Astrocyte (in vitro differentiated cells and primary cell): ENCODE results near the gene CMPK2. TPM values are rescaled to one million over a fixed set of nuclear protein-coding genes. Genes with fewer than 3 reads are reported as not detected.

Experiments used
- DNase-seq: peaks from one replicate; pipeline ENCODE4 v3.0.0-alpha.2; 2010; ENCODE audit warnings: low read depth
- FAIRE-seq: peaks from 2 replicates; lab custom pipeline; 2011; peaks lifted over from hg19 to GRCh38; lab: Jason Lieb, UNC
- H2AFZ ChIP-seq: 2 replicates; pipeline ENCODE4 v1.6.0; 2012; ENCODE audit warnings: low read depth, low read length, inconsistent platforms
- H3K27ac ChIP-seq: 2 replicates; pipeline ENCODE4 v1.5.1; 2011; ENCODE audit warnings: low read depth, low read length, inconsistent platforms
- H3K27me3 ChIP-seq: 2 replicates; pipeline ENCODE4 v1.6.0; 2011; ENCODE audit warnings: low read length, inconsistent platforms; ENCODE audit not compliant: insufficient read depth
- H3K36me3 ChIP-seq: 2 replicates; pipeline ENCODE4 v1.5.1; 2011; ENCODE audit warnings: low read length, inconsistent platforms; ENCODE audit not compliant: insufficient read depth
- H3K4me1 ChIP-seq: 2 replicates; pipeline ENCODE4 v1.5.1; 2011; ENCODE audit warnings: low read length, inconsistent platforms; ENCODE audit not compliant: insufficient read depth
- H3K4me2 ChIP-seq: 2 replicates; pipeline ENCODE4 v1.6.0; 2012; ENCODE audit warnings: low read length, inconsistent platforms
- H3K4me3 ChIP-seq: 2 replicates; pipeline ENCODE4 v1.5.1; 2011; ENCODE audit warnings: low read depth, mild to moderate bottlenecking, low read length, inconsistent platforms; ENCODE audit not compliant: insufficient read depth
- H3K79me2 ChIP-seq: 2 replicates; pipeline ENCODE4 v1.6.0; 2012; ENCODE audit warnings: mild to moderate bottlenecking, low read length, inconsistent platforms; ENCODE audit not compliant: insufficient read depth
- H3K9ac ChIP-seq: 2 replicates; pipeline ENCODE4 v1.6.0; 2012; ENCODE audit warnings: mild to moderate bottlenecking, low read length, inconsistent platforms
- H3K9me3 ChIP-seq: 2 replicates; pipeline ENCODE4 v1.5.1; 2012; ENCODE audit warnings: low read depth, mild to moderate bottlenecking, low read length, inconsistent platforms; ENCODE audit not compliant: insufficient read depth
- H4K20me1 ChIP-seq: 2 replicates; pipeline ENCODE4 v1.6.0; 2012; ENCODE audit warnings: low read length, inconsistent platforms; ENCODE audit not compliant: insufficient read depth
- H3K27ac Mint-ChIP-seq: one replicate; pipeline ENCODE4 v1.8.0; 2021; ENCODE audit warnings: mild to moderate bottlenecking, mixed read lengths; ENCODE audit not compliant: unreplicated experiment
- H3K27me3 Mint-ChIP-seq: one replicate; pipeline ENCODE4 v1.8.0; 2021; ENCODE audit warnings: low read depth, mixed read lengths; ENCODE audit not compliant: unreplicated experiment
- H3K36me3 Mint-ChIP-seq: one replicate; pipeline ENCODE4 v1.8.0; 2021; ENCODE audit warnings: low read depth, mixed read lengths; ENCODE audit not compliant: unreplicated experiment
- H3K4me1 Mint-ChIP-seq: one replicate; pipeline ENCODE4 v1.8.0; 2021; ENCODE audit warnings: low read depth, mixed read lengths; ENCODE audit not compliant: unreplicated experiment
- H3K4me3 Mint-ChIP-seq: one replicate; pipeline ENCODE4 v1.8.0; 2021; ENCODE audit warnings: mild to moderate bottlenecking, moderate library complexity, mixed read lengths; ENCODE audit not compliant: unreplicated experiment
- H3K9me3 Mint-ChIP-seq: one replicate; pipeline ENCODE4 v1.8.0; 2021; ENCODE audit warnings: mild to moderate bottlenecking, mixed read lengths; ENCODE audit not compliant: unreplicated experiment
- CTCF ChIP-seq: IDR thresholded peaks from 2 replicates; pipeline ENCODE4 v1.5.1; 2011; ENCODE audit warnings: low read depth, mild to moderate bottlenecking, inconsistent platforms, low read length, moderate library complexity; ENCODE audit not compliant: insufficient read depth
- EZH2 ChIP-seq: IDR thresholded peaks from 2 replicates; pipeline ENCODE4 v1.6.1; 2012; ENCODE audit warnings: mild to moderate bottlenecking, low read length, inconsistent platforms; ENCODE audit not compliant: insufficient read depth
- total RNA-seq: library from RNA; stranded (reverse); gene quantifications from 2 replicates; pipeline ENCODE4 v1.2.1, GENCODE V29; 2021

The CMPK2 gene
- total RNA-seq, 1 donor from 2014 or later: 32.5 TPM

GRCh38 chr2:6856548-6856920 is 9.2 kb downstream of the CMPK2 start:
- no peak overlapping the region for H3K4me2 ChIP-seq
- H3K9me3 ChIP-seq: no peaks in the 10 kb centered on the region
- no peaks in the 10 kb centered on the region for H3K4me1 ChIP-seq
- peaks cover 53% of the 10 kb centered on the region for H3K36me3 Mint-ChIP-seq
- no peak overlapping the region for H3K27ac ChIP-seq
- H3K27ac Mint-ChIP-seq: no peak overlapping the region
- no peak overlapping the region for H3K4me3 Mint-ChIP-seq
- H3K79me2 ChIP-seq: no peaks in the 10 kb centered on the region
- H4K20me1 ChIP-seq: no peaks in the 10 kb centered on the region
- no peak overlapping the region for H3K9ac ChIP-seq
- H3K36me3 ChIP-seq: no peaks in the 10 kb centered on the region
- DNase-seq: no peak
- H3K27me3 ChIP-seq: no peaks in the 10 kb centered on the region
- TF ChIP-seq CTCF (no peak), EZH2 (no peak)
- no peak for FAIRE-seq
- H3K9me3 Mint-ChIP-seq: peaks cover 21% of the 10 kb centered on the region
- H3K4me1 Mint-ChIP-seq: peaks cover 10% of the 10 kb centered on the region
- H2AFZ ChIP-seq: no peak overlapping the region
- H3K27me3 Mint-ChIP-seq: no peaks in the 10 kb centered on the region
- no peak overlapping the region for H3K4me3 ChIP-seq

- H3K27me3 Mint-ChIP-seq: no peaks in the 10 kb centered on the region
- FAIRE-seq (no peak), DNase-seq (no peak)
- H3K4me1 Mint-ChIP-seq: peaks cover 10% of the 10 kb centered on the region
- H3K27ac ChIP-seq: no peak overlapping the region
- H4K20me1 ChIP-seq: no peaks in the 10 kb centered on the region
- H3K9me3 ChIP-seq: no peaks in the 10 kb centered on the region
- no peaks in the 10 kb centered on the region for H3K79me2 ChIP-seq
- peaks cover 19% of the 10 kb centered on the region for H3K9me3 Mint-ChIP-seq
- H3K27ac Mint-ChIP-seq: no peak overlapping the region
- TF ChIP-seq CTCF: no peak
- no peak for TF ChIP-seq EZH2
- no peak overlapping the region for H3K4me3 ChIP-seq
- H3K36me3 ChIP-seq: no peaks in the 10 kb centered on the region
- H3K27me3 ChIP-seq: no peaks in the 10 kb centered on the region
- H3K4me2 ChIP-seq: no peak overlapping the region
- H3K4me1 ChIP-seq: no peaks in the 10 kb centered on the region
- H3K36me3 Mint-ChIP-seq: peaks cover 53% of the 10 kb centered on the region
- no peak overlapping the region for H3K9ac ChIP-seq
- H3K4me3 Mint-ChIP-seq: no peak overlapping the region
- H2AFZ ChIP-seq: no peak overlapping the region
Measured at GRCh38 chr2:6855860-6856547, 9.7 kb downstream of the CMPK2 start.

- no peak overlapping the region for H3K4me3 Mint-ChIP-seq
- no peaks in the 10 kb centered on the region for H3K27me3 Mint-ChIP-seq
- H3K36me3 Mint-ChIP-seq: peaks cover 49% of the 10 kb centered on the region
- H3K79me2 ChIP-seq: no peaks in the 10 kb centered on the region
- no peak overlapping the region for H3K27ac ChIP-seq
- no peak for FAIRE-seq
- no peaks in the 10 kb centered on the region for H3K9me3 ChIP-seq
- no peak for DNase-seq
- H3K27me3 ChIP-seq: no peaks in the 10 kb centered on the region
- TF ChIP-seq CTCF: no peak
- TF ChIP-seq EZH2: no peak
- no peak overlapping the region for H3K4me3 ChIP-seq
- no peak overlapping the region for H3K27ac Mint-ChIP-seq
- no peak overlapping the region for H3K4me2 ChIP-seq
- H3K36me3 ChIP-seq: no peaks in the 10 kb centered on the region
- H3K4me1 ChIP-seq: no peaks in the 10 kb centered on the region
- H2AFZ ChIP-seq: no peak overlapping the region
- H4K20me1 ChIP-seq: no peaks in the 10 kb centered on the region
- peaks cover 9% of the 10 kb centered on the region for H3K9me3 Mint-ChIP-seq
- peaks cover 10% of the 10 kb centered on the region for H3K4me1 Mint-ChIP-seq
- H3K9ac ChIP-seq: no peak overlapping the region
Measured at GRCh38 chr2:6854416-6854815, 11.3 kb downstream of the CMPK2 start.
